Nephron progenitor cell (in vitro differentiated cells): ENCODE data around the gene VSX2.

Experiments used
- DNase-seq: peaks from one replicate; pipeline ENCODE4 v3.0.0; 2021
- H3K27ac Mint-ChIP-seq: 2 replicates; pipeline ENCODE4 v1.8.0; 2021; ENCODE audit warnings: mild to moderate bottlenecking, moderate library complexity, mixed read lengths
- H3K27me3 Mint-ChIP-seq: 2 replicates; pipeline ENCODE4 v1.8.0; 2021; ENCODE audit warnings: mild to moderate bottlenecking, low read depth, mixed read lengths; ENCODE audit not compliant: poor library complexity
- H3K36me3 Mint-ChIP-seq: 2 replicates; pipeline ENCODE4 v1.8.0; 2021; ENCODE audit warnings: low read depth, mixed read lengths
- H3K4me1 Mint-ChIP-seq: 2 replicates; pipeline ENCODE4 v1.8.0; 2021; ENCODE audit warnings: mixed read lengths
- H3K4me3 Mint-ChIP-seq: 2 replicates; pipeline ENCODE4 v1.8.0; 2021; ENCODE audit warnings: mild to moderate bottlenecking, moderate library complexity, mixed read lengths
- H3K9me3 Mint-ChIP-seq: 2 replicates; pipeline ENCODE4 v1.8.0; 2021; ENCODE audit warnings: mild to moderate bottlenecking, moderate library complexity, mixed read lengths
- CTCF ChIP-seq: fragments of 200-600 bp; sonication (generic); IDR thresholded peaks from 2 replicates; pipeline ENCODE4 v1.5.0; 2021; ENCODE audit warnings: antibody characterized with exemption

The VSX2 gene

GRCh38 chr14:74237441-74237840 lies 1.8 kb upstream of the VSX2 start:
- no peak for DNase-seq
- no peak for TF ChIP-seq CTCF
- Mint-ChIP-seq H3K27me3 (peaks cover 100% of the 10 kb centered on the region), H3K4me3 (no peak overlapping the region), H3K27ac (no peak overlapping the region), H3K4me1 (peaks cover 16% of the 10 kb centered on the region), H3K9me3 (peaks cover 8% of the 10 kb centered on the region), H3K36me3 (no peaks in the 10 kb centered on the region)

- no peaks in the 10 kb centered on the region for H3K9me3 Mint-ChIP-seq
- H3K4me1 Mint-ChIP-seq, result peaks cover 34% of the 10 kb centered on the region
- no peak overlapping the region for H3K27ac Mint-ChIP-seq
- peak; percentile 34 for DNase-seq
- H3K27me3 Mint-ChIP-seq, result peaks cover 100% of the 10 kb centered on the region
- H3K4me3 Mint-ChIP-seq, result peak overlapping the region; percentile 54
- H3K36me3 Mint-ChIP-seq, result no peaks in the 10 kb centered on the region
- TF ChIP-seq CTCF, result no peak
These were observed 872 bp downstream of the VSX2 start for GRCh38 chr14:74239848-74240793.

- TF ChIP-seq CTCF, result no peak
- Mint-ChIP-seq H3K4me3 (peak overlapping the region; percentile 72), H3K27ac (peak overlapping the region; percentile 48), H3K27me3 (peaks cover 100% of the 10 kb centered on the region), H3K9me3 (no peaks in the 10 kb centered on the region), H3K36me3 (no peaks in the 10 kb centered on the region), H3K4me1 (peaks cover 41% of the 10 kb centered on the region)
- peak; percentile 53 for DNase-seq
These were observed 1.8 kb downstream of the VSX2 start for GRCh38 chr14:74240794-74241651.

GRCh38 chr14:74241652-74242017 lies 2.4 kb downstream of the VSX2 start:
- Mint-ChIP-seq H3K4me3 (peak overlapping the region; percentile 72), H3K36me3 (no peaks in the 10 kb centered on the region), H3K4me1 (peaks cover 47% of the 10 kb centered on the region), H3K9me3 (no peaks in the 10 kb centered on the region), H3K27me3 (peaks cover 100% of the 10 kb centered on the region), H3K27ac (peak overlapping the region; percentile 48)
- no peak for DNase-seq
- no peak for TF ChIP-seq CTCF

GRCh38 chr14:74242021-74242779 lies 3.0 kb downstream of the VSX2 start:
- no peak overlapping the region for H3K27ac Mint-ChIP-seq
- no peak for TF ChIP-seq CTCF
- peaks cover 50% of the 10 kb centered on the region for H3K4me1 Mint-ChIP-seq
- no peaks in the 10 kb centered on the region for H3K9me3 Mint-ChIP-seq
- peak overlapping the region; percentile 57 for H3K4me3 Mint-ChIP-seq
- DNase-seq, result no peak
- H3K36me3 Mint-ChIP-seq, result no peaks in the 10 kb centered on the region
- peaks cover 100% of the 10 kb centered on the region for H3K27me3 Mint-ChIP-seq
